Gastroesophageal sphincter (tissue), 3 donors: Measurements from ENCODE around the gene SCAP.

Experiments
- CTCF ChIP-seq, 4 experiments: fragments of 200-600 bp in 2 of 4; fragments of 450-650 bp in 2 of 4; sonication (generic) in 1 of 4; IDR thresholded peaks; one replicate each; pipeline ENCODE4 v1.5.1; 2017 to 2019; ENCODE audit warnings: antibody characterized with exemption in 4 of 4, mild to moderate bottlenecking in 2 of 4, moderate library complexity in 2 of 4
- POLR2A ChIP-seq, 2 donors: fragments of 450-650 bp; IDR thresholded peaks; one replicate each; pipeline ENCODE4 v1.6.1; 2017; ENCODE audit warnings: antibody characterized with exemption in 2 of 2, mild to moderate bottlenecking in 2 of 2, moderate library complexity in 1 of 2
- POLR2AphosphoS5 ChIP-seq: sonication (generic); formaldehyde crosslinking; IDR thresholded peaks from one replicate; pipeline ENCODE4 v1.6.1; 2017; ENCODE audit warnings: antibody characterized with exemption

- no peak for TF ChIP-seq CTCF (IDR thresholded peaks at IDR 0.05)
- TF ChIP-seq POLR2A (IDR thresholded peaks at IDR 0.05): no peak
- no peak for TF ChIP-seq POLR2AphosphoS5
Observed at GRCh38 chr3:47482366-47482765, 6.6 kb upstream of the SCAP start.
